SK-N-SH (cell line): Measurements from ENCODE around the gene CEACAM5. TPM values are rescaled to one million over a fixed set of nuclear protein-coding genes. Genes with fewer than 3 reads are reported as not detected.

Experiments
- CTCF ChIA-PET: fragments of 300-600, 350-600 bp; formaldehyde crosslinking; extraction: SDS; loops from one replicate; lab custom pipeline; 2021; lab: Yijun Ruan, JAX
- POLR2A ChIA-PET: fragments of 350-600 bp; sonication (Branson Sonifier 250); formaldehyde crosslinking; extraction: SDS; loops from one replicate; lab custom pipeline; 2020; ENCODE audit warnings: antibody characterized with exemption, inconsistent platforms; lab: Yijun Ruan, JAX
- DNase-seq: peaks from one replicate; pipeline ENCODE4 v3.0.0; 2012
- H2AFZ ChIP-seq: fragments of 200-600 bp; sonication (generic); 2 replicates; pipeline ENCODE4 v1.8.1; 2016; ENCODE audit warnings: antibody characterized with exemption, mild to moderate bottlenecking, low read depth
- H3F3A ChIP-seq: fragments of 200-600 bp; sonication (generic); replicated peaks from 2 replicates; pipeline ENCODE3; 2016; ENCODE audit warnings: antibody characterized with exemption, mild to moderate bottlenecking; ENCODE audit not compliant: insufficient read depth
- H3K27ac ChIP-seq, 2 experiments: fragments of 200-500 bp in 1 of 2; fragments of 200-600 bp in 1 of 2; sonication (Bioruptor generic) in 1 of 2; sonication (generic), shearing (Covaris generic) in 1 of 2; 2 replicates each; pipeline versions ENCODE4 v1.5.1 to v1.6.1; 2014 to 2016; ENCODE audit warnings: low read depth in 2 of 2, inconsistent platforms in 1 of 2, low read length in 1 of 2, mild to moderate bottlenecking in 1 of 2, mixed read lengths in 1 of 2
- H3K27me3 ChIP-seq: fragments of 200-600 bp; sonication (generic), shearing (Covaris generic); 2 replicates; pipeline ENCODE4 v1.6.1; 2016; ENCODE audit warnings: mixed run types; ENCODE audit not compliant: insufficient read depth
- H3K36me3 ChIP-seq, 2 experiments: fragments of 200-500 bp in 1 of 2; fragments of 200-600 bp in 1 of 2; sonication (Bioruptor generic) in 1 of 2; sonication (generic) in 1 of 2; replicated peaks in 1 of 2; 2 replicates each; pipeline versions ENCODE3 to v1.5.1; 2014 to 2016; ENCODE audit warnings: low read length in 1 of 2, mild to moderate bottlenecking in 1 of 2; ENCODE audit not compliant: insufficient read depth in 2 of 2, control insufficient read depth in 1 of 2
- H3K4me1 ChIP-seq, 2 experiments: fragments of 200-500 bp in 1 of 2; fragments of 200-600 bp in 1 of 2; sonication (Bioruptor generic) in 1 of 2; sonication (generic), shearing (Covaris generic) in 1 of 2; 2 replicates each; pipeline versions ENCODE4 v1.5.1 to v1.6.1; 2014 to 2016; ENCODE audit warnings: low read depth in 1 of 2, low read length in 1 of 2, mixed run types in 1 of 2; ENCODE audit not compliant: insufficient read depth in 2 of 2, control insufficient read depth in 1 of 2
- H3K4me2 ChIP-seq: fragments of 200-600 bp; sonication (generic), shearing (Covaris generic); 2 replicates; pipeline ENCODE4 v1.6.1; 2017; ENCODE audit warnings: mixed run types
- H3K4me3 ChIP-seq, 2 experiments: fragments of 200-500 bp in 1 of 2; fragments of 200-600 bp in 1 of 2; sonication (Bioruptor generic) in 1 of 2; sonication (generic), shearing (Covaris generic) in 1 of 2; 2 replicates each; pipeline versions ENCODE4 v1.5.1 to v1.8.1; 2014 to 2016; ENCODE audit warnings: low read depth in 2 of 2, inconsistent platforms in 1 of 2, low read length in 1 of 2, mild to moderate bottlenecking in 1 of 2, mixed read lengths in 1 of 2, moderate library complexity in 1 of 2
- H3K79me2 ChIP-seq: fragments of 200-600 bp; sonication (generic); 2 replicates; pipeline ENCODE4 v1.8.1; 2017; ENCODE audit warnings: mild to moderate bottlenecking; ENCODE audit not compliant: insufficient read depth
- H3K9ac ChIP-seq: fragments of 200-600 bp; sonication (generic); 2 replicates; pipeline ENCODE4 v1.6.1; 2017; ENCODE audit warnings: mixed run types
- H3K9me2 ChIP-seq: fragments of 200-600 bp; sonication (generic); 2 replicates; pipeline ENCODE4 v1.6.1; 2017; ENCODE audit warnings: mixed run types
- H3K9me3 ChIP-seq: fragments of 200-600 bp; sonication (generic); 2 replicates; pipeline ENCODE4 v1.6.1; 2017; ENCODE audit warnings: mixed run types, mild to moderate bottlenecking, moderate library complexity
- H4K20me1 ChIP-seq: fragments of 200-600 bp; sonication (generic); 2 replicates; pipeline ENCODE4 v1.6.1; 2017; ENCODE audit warnings: mild to moderate bottlenecking, mixed run types; ENCODE audit not compliant: insufficient read depth
- CTCF ChIP-seq: fragments of 200-600 bp; sonication (generic); IDR thresholded peaks from 2 replicates; pipeline ENCODE4 v1.6.1; 2017; ENCODE audit warnings: antibody characterized with exemption, mild to moderate bottlenecking, moderate library complexity
- ELF1 ChIP-seq: IDR thresholded peaks from 2 replicates; pipeline ENCODE4 v1.4.0; 2012
- EP300 ChIP-seq, 2 experiments: IDR thresholded peaks; 2 replicates each; pipeline versions ENCODE4 v1.4.0 to v1.6.1; 2012; ENCODE audit warnings: borderline replicate concordance in 1 of 2, low read depth in 1 of 2, low read length in 1 of 2
- EZH2phosphoT487 ChIP-seq: fragments of 200-600 bp; sonication (generic); IDR thresholded peaks from 2 replicates; pipeline ENCODE4 v1.6.1; 2017; ENCODE audit warnings: low read depth, mixed run types, mild to moderate bottlenecking, antibody characterized with exemption, moderate library complexity, borderline replicate concordance
- GABPA ChIP-seq: IDR thresholded peaks from 2 replicates; pipeline ENCODE4 v1.4.0; 2012; ENCODE audit warnings: low read depth, mild to moderate bottlenecking
- GATA2 ChIP-seq: sonication (generic); formaldehyde crosslinking; IDR thresholded peaks from 2 replicates; pipeline ENCODE4 v1.5.0; 2020; ENCODE audit warnings: mild to moderate bottlenecking, missing genetic modification reagents
- MAX ChIP-seq: IDR thresholded peaks from 2 replicates; pipeline ENCODE4 v1.4.0; 2012; ENCODE audit warnings: low read depth
- NRF1 ChIP-seq: IDR thresholded peaks from 2 replicates; pipeline ENCODE4 v1.6.1; 2012; ENCODE audit warnings: low read depth, mild to moderate bottlenecking, low read length
- RCOR1 ChIP-seq: fragments of 150-350 bp; IDR thresholded peaks from 2 replicates; pipeline ENCODE4 v1.6.1; 2017; ENCODE audit warnings: antibody characterized with exemption, low read length
- REST ChIP-seq: IDR thresholded peaks from 2 replicates; pipeline ENCODE4 v1.6.1; 2012; ENCODE audit warnings: mild to moderate bottlenecking, low read depth, low read length, moderate library complexity
- RFX5 ChIP-seq: IDR thresholded peaks from 2 replicates; pipeline ENCODE4 v1.6.1; 2012; ENCODE audit warnings: mild to moderate bottlenecking, improper control_type of control experiment, low read length
- TAF1 ChIP-seq: IDR thresholded peaks from 2 replicates; pipeline ENCODE4 v1.6.1; 2012; ENCODE audit warnings: low read depth, mild to moderate bottlenecking, low read length, moderate library complexity, borderline replicate concordance
- TCF12 ChIP-seq: IDR thresholded peaks from 2 replicates; pipeline ENCODE4 v1.4.0; 2012
- USF2 ChIP-seq: fragments of 150-350 bp; IDR thresholded peaks from 2 replicates; pipeline ENCODE4 v1.6.1; 2017; ENCODE audit warnings: antibody characterized with exemption, low read length, low read depth, borderline replicate concordance
- YY1 ChIP-seq: IDR thresholded peaks from 2 replicates; pipeline ENCODE4 v1.4.0; 2012; ENCODE audit warnings: low read depth, mild to moderate bottlenecking
- WGBS: methylation state at CpG from one replicate; pipeline ENCODE4 v1.1.6; 2017; ENCODE audit warnings: low lambda C conversion rate; 5-methylcytosine and 5-hydroxymethylcytosine counted together
- polyA plus RNA-seq, 3 experiments: library from polyadenylated mRNA; depleted of rRNA; stranded (reverse); fragments of >200 nt; gene quantifications; 2 replicates each; pipeline ENCODE4 v1.2.3, GENCODE V29; 2012

The CEACAM5 gene
- polyA plus RNA-seq, 1 of the 3 experiments (the other 2 are of a cell fraction): not detected

- Histone ChIP-seq H3K4me2 (no peak overlapping the region), H3K4me1 (no peaks in the 10 kb centered on the region; a peak in 1 of 4 replicates), H3K36me3 (no peaks in the 10 kb centered on the region), H3K27ac (no peak overlapping the region), H3K4me3 (no peak overlapping the region), H4K20me1 (no peaks in the 10 kb centered on the region), H3K9ac (no peak overlapping the region), H3F3A (no peaks in the 10 kb centered on the region), H3K9me3 (no peaks in the 10 kb centered on the region), H3K9me2 (no peaks in the 10 kb centered on the region), H3K79me2 (no peaks in the 10 kb centered on the region), H3K27me3 (peaks cover 64% of the 10 kb centered on the region), H2AFZ (no peak overlapping the region)
- 5% methylated on average over 2 of the region's 2 CpGs for WGBS
- TF ChIP-seq ELF1 (no peak), EZH2phosphoT487 (no peak)
- CTCF ChIA-PET: no interaction called here
- DNase-seq: no peak
- POLR2A ChIA-PET: no interaction called here
Observed at GRCh38 chr19:41741244-41741554, 32.8 kb downstream of the CEACAM5 start.

- Histone ChIP-seq H3K79me2 (no peaks in the 10 kb centered on the region), H3K27ac (no peak overlapping the region), H3K36me3 (no peaks in the 10 kb centered on the region), H4K20me1 (no peaks in the 10 kb centered on the region), H3K4me2 (no peak overlapping the region), H2AFZ (no peak overlapping the region), H3K9me2 (no peaks in the 10 kb centered on the region), H3K9me3 (no peaks in the 10 kb centered on the region), H3K4me1 (no peaks in the 10 kb centered on the region; a peak in 1 of 4 replicates), H3K27me3 (peaks cover 67% of the 10 kb centered on the region), H3K9ac (no peak overlapping the region), H3K4me3 (no peak overlapping the region), H3F3A (no peaks in the 10 kb centered on the region)
- DNase-seq: no peak
- WGBS: 4% methylated on average over 4 of the region's 4 CpGs
- POLR2A ChIA-PET: no interaction called here
- CTCF ChIA-PET: interaction anchor here (0.9 to 1.1 kb wide), 2 partner anchors 38 to 76 kb away, joined by 3 read pairs; no protein-coding TSS in a partner anchor
- TF ChIP-seq YY1 (no peak), MAX (no peak), GATA2 (CRISPR knock-in tag) (no peak), GABPA (no peak), RFX5 (no peak), ELF1 (no peak), RCOR1 (no peak), CTCF (no peak), NRF1 (no peak), EZH2phosphoT487 (no peak), TCF12 (no peak), TAF1 (no peak), USF2 (no peak), REST (no peak), EP300 (IDR thresholded peaks at IDR 0.05; ENCODE audit: borderline replicate concordance in 1 of 2, low read depth in 1 of 2, low read length in 1 of 2) (no peak)
Observed at GRCh38 chr19:41744850-41745249, 36.4 kb downstream of the CEACAM5 start.
